ENCODE measurements around the gene PPP1R27.

- no peak for TF ChIP-seq CTCF (conservative IDR thresholded peaks at IDR 0.05; ENCODE audit: low read depth, low read length)
- TF ChIP-seq EZH2 (IDR thresholded peaks at IDR 0.05; ENCODE audit: borderline replicate concordance, low read depth, low read length, poor library complexity, severe bottlenecking), result no peak
Measured at GRCh38 chr17:81867991-81868673, 33.3 kb upstream of the PPP1R27 start.
